Fibroblast of lung (primary cell): ENCODE results near the gene ATG13. TPM values are rescaled to one million over a fixed set of nuclear protein-coding genes. Genes with fewer than 3 reads are reported as not detected.
A peak's percentile ranks its signal among the peaks of the same experiment; 100 is the strongest.

ENCODE experiments used
- DNase-seq, 2 donors: peaks; one replicate each; pipeline versions ENCODE4 v3.0.0 to v3.0.0-alpha.2; 2010; ENCODE audit warnings: low read depth in 2 of 2
- H2AFZ ChIP-seq: 2 replicates; pipeline ENCODE4 v1.5.1; 2012; ENCODE audit warnings: low read length, control low read depth, inconsistent platforms
- H3K27ac ChIP-seq: 2 replicates; pipeline ENCODE4 v1.5.1; 2011; ENCODE audit warnings: low read length, control low read depth; ENCODE audit not compliant: insufficient read depth
- H3K27me3 ChIP-seq: 2 replicates; pipeline ENCODE4 v1.5.1; 2011; ENCODE audit warnings: mild to moderate bottlenecking, low read length; ENCODE audit not compliant: control insufficient read depth, insufficient read depth
- H3K36me3 ChIP-seq: 2 replicates; pipeline ENCODE4 v1.5.1; 2011; ENCODE audit warnings: low read length; ENCODE audit not compliant: control insufficient read depth, insufficient read depth
- H3K4me1 ChIP-seq: 2 replicates; pipeline ENCODE4 v1.5.1; 2011; ENCODE audit warnings: low read length; ENCODE audit not compliant: control insufficient read depth, insufficient read depth; ENCODE audit errors: extremely low read depth
- H3K4me2 ChIP-seq: 2 replicates; pipeline ENCODE4 v1.5.1; 2011; ENCODE audit warnings: low read length, control low read depth; ENCODE audit not compliant: insufficient read depth; ENCODE audit errors: extremely low read depth
- H3K4me3 ChIP-seq, 4 experiments: fragments of 200-600 bp in 1 of 4; sonication (generic) in 1 of 4; replicated peaks in 1 of 4; 2 replicates each; pipeline ENCODE4 v1.5.1; 2011 to 2016; ENCODE audit warnings: low read length in 4 of 4, low read depth in 3 of 4, mild to moderate bottlenecking in 3 of 4, control low read depth in 2 of 4, inconsistent platforms in 1 of 4, mixed read lengths in 1 of 4; ENCODE audit not compliant: insufficient read depth in 1 of 4; ENCODE audit errors: control extremely low read depth in 1 of 4
- H3K79me2 ChIP-seq: 2 replicates; pipeline ENCODE4 v1.5.1; 2012; ENCODE audit warnings: mild to moderate bottlenecking, low read length, inconsistent platforms; ENCODE audit not compliant: control insufficient read depth, insufficient read depth
- H3K9ac ChIP-seq: 2 replicates; pipeline ENCODE4 v1.5.1; 2011; ENCODE audit warnings: mild to moderate bottlenecking, low read length, control low read depth; ENCODE audit not compliant: insufficient read depth
- H3K9me3 ChIP-seq: 2 replicates; pipeline ENCODE4 v1.5.1; 2012; ENCODE audit warnings: low read depth, low read length; ENCODE audit not compliant: control insufficient read depth, insufficient read depth
- H4K20me1 ChIP-seq: 2 replicates; pipeline ENCODE4 v1.5.1; 2011; ENCODE audit warnings: low read length; ENCODE audit not compliant: control insufficient read depth, insufficient read depth; ENCODE audit errors: extremely low read depth
- CTCF ChIP-seq, 2 donors: IDR thresholded peaks in 1 of 2; conservative IDR thresholded peaks in 1 of 2; 1 replicate in 1 of 2; 2 replicates in 1 of 2; pipeline ENCODE4 v1.5.1; 2011 to 2012; ENCODE audit warnings: low read length in 2 of 2, control low read depth in 1 of 2, inconsistent platforms in 1 of 2, low read depth in 1 of 2, mild to moderate bottlenecking in 1 of 2
- EZH2 ChIP-seq: IDR thresholded peaks from 2 replicates; pipeline ENCODE4 v1.5.1; 2012; ENCODE audit warnings: low read length, control low read depth, mild to moderate bottlenecking; ENCODE audit errors: missing control alignments
- polyA plus RNA-seq, 2 donors: library from polyadenylated mRNA; depleted of rRNA in 1 of 2; stranded (reverse) in 1 of 2; unstranded in 1 of 2; fragments of >200 nt; gene quantifications; 2 replicates each; pipeline ENCODE4 v1.2.1, GENCODE V29; 2011 to 2012; ENCODE audit warnings: missing spikeins in 1 of 2
- total RNA-seq: library from RNA; depleted of rRNA; stranded (reverse); fragments of >200 nt; gene quantifications from 2 replicates; pipeline ENCODE4 v1.2.1, GENCODE V29; 2014

The ATG13 gene
- total and polyA plus RNA-seq, 2 donors (not counting 1 experiment from before 2014, with no cell fraction given): 44.9 to 67.4 TPM

- H4K20me1 ChIP-seq: no peaks in the 10 kb centered on the region
- H3K9ac ChIP-seq: no peak overlapping the region
- TF ChIP-seq EZH2: no peak
- TF ChIP-seq CTCF (conservative IDR thresholded peaks at IDR 0.05 in 1 of 2, IDR thresholded peaks at IDR 0.05 in 1 of 2; ENCODE audit: low read depth in 1 of 2, low read length in 2 of 2): no peak
- no peak overlapping the region for H3K27ac ChIP-seq
- peaks cover 24% of the 10 kb centered on the region for H3K36me3 ChIP-seq
- H3K79me2 ChIP-seq: no peaks in the 10 kb centered on the region
- no peaks in the 10 kb centered on the region for H3K9me3 ChIP-seq
- no peak overlapping the region for H3K4me2 ChIP-seq
- H3K4me1 ChIP-seq: peaks cover 24% of the 10 kb centered on the region
- no peaks in the 10 kb centered on the region for H3K27me3 ChIP-seq
- no peak for DNase-seq
- no peak overlapping the region for H2AFZ ChIP-seq
- no peak overlapping the region for H3K4me3 ChIP-seq
These were observed 67.0 kb downstream of the ATG13 start for GRCh38 chr11:46684367-46684766.

GRCh38 chr11:46686886-46687795 is 69.8 kb downstream of the ATG13 start:
- no peak overlapping the region for H3K9ac ChIP-seq
- peak; percentile 85 to 92 for DNase-seq
- no peaks in the 10 kb centered on the region for H3K9me3 ChIP-seq
- H3K36me3 ChIP-seq: peaks cover 14% of the 10 kb centered on the region
- TF ChIP-seq EZH2 (no peak), CTCF (conservative IDR thresholded peaks at IDR 0.05 in 1 of 2, IDR thresholded peaks at IDR 0.05 in 1 of 2; ENCODE audit: low read depth in 1 of 2, low read length in 2 of 2) (no peak)
- no peak overlapping the region for H3K4me2 ChIP-seq
- no peaks in the 10 kb centered on the region for H3K27me3 ChIP-seq
- no peaks in the 10 kb centered on the region for H3K79me2 ChIP-seq
- peak overlapping the region; percentile 21 for H2AFZ ChIP-seq
- H3K4me1 ChIP-seq: peaks cover 24% of the 10 kb centered on the region
- no peaks in the 10 kb centered on the region for H4K20me1 ChIP-seq
- peak overlapping the region; percentile 89 for H3K27ac ChIP-seq
- H3K4me3 ChIP-seq: peak overlapping the region in 1 of 4 experiments; percentile 17

GRCh38 chr11:46690702-46691101 is 73.3 kb downstream of the ATG13 start:
- Histone ChIP-seq H3K4me1 (peaks cover 23% of the 10 kb centered on the region), H3K9ac (no peak overlapping the region), H3K27ac (no peak overlapping the region), H3K36me3 (peaks cover 31% of the 10 kb centered on the region), H3K9me3 (no peaks in the 10 kb centered on the region), H3K4me2 (no peak overlapping the region), H4K20me1 (no peaks in the 10 kb centered on the region), H3K79me2 (no peaks in the 10 kb centered on the region), H3K4me3 (no peak overlapping the region), H3K27me3 (no peaks in the 10 kb centered on the region), H2AFZ (no peak overlapping the region)
- DNase-seq: no peak
- TF ChIP-seq EZH2 (no peak), CTCF (conservative IDR thresholded peaks at IDR 0.05 in 1 of 2, IDR thresholded peaks at IDR 0.05 in 1 of 2; ENCODE audit: low read depth in 1 of 2, low read length in 2 of 2) (no peak)
